ENCODE results near the gene TRAF5.
"Not testable (repeated sequence)": the region's sequence is repeated elsewhere in the genome, so short reads cannot be mapped to it uniquely, and the experiment has no call there.

The TRAF5 gene

DNA sequence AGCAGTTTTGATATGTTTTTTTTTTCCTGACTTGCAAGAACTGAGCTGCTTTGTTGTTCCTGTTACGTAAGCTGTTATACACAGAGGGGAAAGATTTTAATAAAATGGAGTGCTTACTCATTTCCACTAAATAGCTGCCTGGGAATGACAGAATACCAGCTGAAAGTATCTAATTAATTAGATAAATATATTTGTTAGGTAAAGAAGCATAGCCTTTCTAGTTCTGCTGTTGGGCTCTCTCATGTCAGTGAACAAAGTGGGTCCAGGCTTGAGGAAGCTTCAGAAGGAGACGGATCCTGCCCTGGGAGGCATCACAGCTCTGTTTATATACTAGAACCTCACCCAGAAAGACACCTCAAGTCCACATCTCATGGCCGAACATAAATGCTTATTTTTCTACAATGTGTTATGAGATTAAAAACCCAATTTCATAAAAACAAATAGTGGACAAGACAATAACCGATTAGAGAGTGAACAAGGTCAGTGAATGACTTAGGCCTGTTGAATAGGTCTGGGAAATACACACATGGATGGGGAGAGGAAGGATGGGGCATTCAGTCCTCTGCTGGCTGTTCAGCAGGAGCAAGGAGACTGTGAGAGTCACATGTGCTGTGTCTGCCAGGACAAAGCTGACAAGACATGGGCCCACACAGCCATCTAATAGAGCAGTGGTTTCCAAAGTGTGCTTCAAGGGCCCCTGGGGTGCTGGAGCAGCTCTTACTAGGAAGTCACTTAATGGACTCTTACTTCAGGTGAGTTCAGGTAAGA lies 20.6 kb downstream of the TRAF5 start:
- DNase-seq, result no peak

DNA sequence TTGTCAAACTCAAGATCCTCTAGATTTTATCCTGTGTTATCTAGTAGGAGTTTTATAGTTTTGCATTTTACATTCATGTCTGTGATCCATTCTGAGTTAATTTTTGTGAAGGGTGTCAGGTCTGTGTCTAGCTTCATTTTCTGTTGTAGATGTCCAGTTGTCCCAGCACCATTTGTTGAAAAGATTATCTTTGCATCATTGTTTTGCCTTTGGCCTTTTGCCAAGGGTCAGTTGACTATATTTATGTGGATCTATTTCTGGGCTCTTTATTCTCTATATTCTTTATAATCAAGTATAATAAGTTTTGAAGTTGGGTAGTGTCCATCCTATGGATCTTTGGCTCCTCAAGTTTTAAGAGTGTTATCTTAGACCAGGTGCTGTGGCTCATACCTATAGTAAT lies 21.9 kb downstream of the TRAF5 start:
- DNase-seq, result no peak

DNA sequence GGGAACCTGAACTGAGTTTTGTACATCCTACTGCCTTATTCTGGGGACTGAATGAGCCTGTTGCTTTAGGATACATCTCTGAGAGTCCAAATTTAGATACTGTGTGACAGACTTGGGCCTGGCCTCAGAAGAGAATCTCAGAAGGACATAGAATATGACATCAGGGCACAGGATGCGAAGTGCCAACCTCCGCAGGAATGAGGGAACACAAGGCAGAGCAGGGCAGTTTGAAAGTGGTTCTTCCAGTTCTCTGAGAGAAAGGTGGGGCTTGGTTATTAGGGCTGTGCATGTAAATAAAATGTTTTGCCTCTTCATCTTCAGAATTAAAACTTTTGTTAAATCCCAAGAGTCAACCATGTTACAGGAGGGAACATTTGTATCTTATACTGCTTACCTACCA lies 23.1 kb downstream of the TRAF5 start:
- DNase-seq, result no peak

DNA sequence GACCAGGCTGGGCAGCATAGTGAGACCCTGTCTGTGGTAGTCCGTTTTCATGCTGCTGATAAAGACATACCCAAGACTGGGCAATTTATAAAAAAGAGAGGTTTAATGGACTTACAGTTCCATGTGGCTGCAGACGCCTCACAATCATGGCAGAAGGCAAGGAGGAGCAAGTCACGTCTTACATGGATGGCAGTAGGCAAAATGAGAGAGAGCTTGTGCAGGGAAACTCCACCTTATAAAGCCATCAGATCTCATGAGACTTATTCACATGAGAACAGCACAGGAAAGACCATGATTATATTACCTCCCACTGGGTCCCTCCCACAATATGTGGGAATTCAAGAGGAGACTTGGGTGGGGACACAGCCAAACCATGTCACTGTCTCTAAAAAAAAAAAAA lies 25.4 kb downstream of the TRAF5 start:
- DNase-seq, result not testable (repeated sequence)

DNA sequence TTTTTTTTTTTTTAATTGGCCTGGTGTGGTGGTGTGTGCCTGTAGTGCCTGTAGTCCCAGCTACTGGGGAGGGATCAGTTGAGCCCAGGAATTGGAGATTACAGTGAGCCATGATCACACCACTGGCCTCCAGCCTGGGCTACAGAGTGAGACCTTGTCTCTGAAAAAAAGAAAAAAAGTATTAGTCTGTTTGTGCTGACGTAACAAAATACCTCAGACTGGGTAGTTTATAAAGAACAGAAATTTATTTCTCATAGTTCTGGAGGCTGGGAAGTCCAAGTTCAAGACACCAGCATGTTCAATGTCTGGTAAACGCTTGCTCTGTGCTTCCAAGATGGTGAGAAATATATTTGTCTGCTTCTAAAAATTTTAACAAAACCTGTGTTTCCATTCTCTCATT lies 25.8 kb downstream of the TRAF5 start:
- no peak for DNase-seq

DNA sequence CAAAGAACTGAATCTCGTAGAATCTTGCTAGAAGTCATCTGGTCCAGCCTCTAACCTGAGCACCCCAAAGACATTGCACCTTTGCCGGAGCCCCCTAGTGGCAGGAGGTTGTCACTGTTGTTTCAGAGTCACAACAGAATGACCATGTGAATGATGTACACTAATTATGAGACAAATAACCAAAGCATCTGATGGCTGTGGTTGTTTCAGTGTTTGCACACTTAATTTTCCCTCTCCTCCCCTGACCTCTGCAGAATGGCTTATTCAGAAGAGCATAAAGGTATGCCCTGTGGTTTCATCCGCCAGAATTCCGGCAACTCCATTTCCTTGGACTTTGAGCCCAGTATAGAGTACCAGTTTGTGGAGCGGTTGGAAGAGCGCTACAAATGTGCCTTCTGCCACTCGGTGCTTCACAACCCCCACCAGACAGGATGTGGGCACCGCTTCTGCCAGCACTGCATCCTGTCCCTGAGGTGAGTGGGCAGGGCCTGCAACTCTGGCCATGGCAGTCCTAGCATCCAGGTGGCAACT lies 26.4 kb downstream of the TRAF5 start:
- DNase-seq, result no peak

DNA sequence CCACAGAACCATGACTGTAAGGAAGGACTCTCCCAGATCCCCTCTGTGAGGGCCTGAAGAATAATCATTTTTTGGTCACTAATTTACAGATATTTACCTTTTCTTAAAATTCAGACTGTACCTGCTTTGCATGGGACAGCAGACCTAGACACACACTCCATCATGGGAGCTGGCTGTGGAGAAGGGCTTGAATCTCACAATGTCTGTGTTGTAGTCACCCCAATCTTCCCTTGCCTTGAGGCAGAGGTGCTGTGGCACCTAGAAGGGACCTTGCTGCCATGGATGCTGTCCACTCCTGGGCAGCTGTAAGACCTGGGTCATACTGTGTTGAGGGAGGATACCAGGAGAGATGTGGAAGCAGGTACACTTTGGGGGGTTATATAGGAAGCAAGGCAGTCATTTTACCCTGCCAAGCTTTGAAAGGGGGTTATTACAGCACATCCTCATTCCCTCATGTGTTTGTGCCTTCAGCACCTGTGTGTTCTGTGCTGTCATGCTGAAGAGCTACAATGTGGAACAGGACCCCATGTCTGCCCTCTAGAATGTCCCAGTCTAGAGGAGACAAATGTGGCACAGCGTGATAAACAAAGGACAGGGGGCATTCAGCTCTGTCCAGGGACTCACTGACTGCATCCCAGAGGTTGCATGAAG lies 27.1 kb downstream of the TRAF5 start:
- no peak for DNase-seq

DNA sequence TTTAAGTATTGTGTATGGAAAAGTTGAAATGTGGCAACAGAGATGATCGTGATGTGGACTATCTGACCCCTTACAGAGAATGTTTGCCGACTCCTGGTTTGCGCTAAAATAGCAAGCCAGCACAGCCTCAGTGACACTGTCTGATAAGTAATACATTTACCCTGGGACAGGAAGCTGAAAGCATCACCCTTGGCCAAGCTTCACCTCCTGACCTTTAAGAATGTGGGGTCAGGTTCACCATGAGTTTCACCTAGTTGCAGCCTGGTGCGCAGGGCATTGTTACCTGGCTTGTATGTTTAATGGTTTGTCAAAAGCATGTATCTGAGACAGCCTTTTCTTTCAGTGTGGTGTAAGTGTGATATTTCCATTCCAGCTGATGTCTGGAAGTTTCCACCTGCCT lies 29.2 kb downstream of the TRAF5 start:
- no peak for DNase-seq

DNA sequence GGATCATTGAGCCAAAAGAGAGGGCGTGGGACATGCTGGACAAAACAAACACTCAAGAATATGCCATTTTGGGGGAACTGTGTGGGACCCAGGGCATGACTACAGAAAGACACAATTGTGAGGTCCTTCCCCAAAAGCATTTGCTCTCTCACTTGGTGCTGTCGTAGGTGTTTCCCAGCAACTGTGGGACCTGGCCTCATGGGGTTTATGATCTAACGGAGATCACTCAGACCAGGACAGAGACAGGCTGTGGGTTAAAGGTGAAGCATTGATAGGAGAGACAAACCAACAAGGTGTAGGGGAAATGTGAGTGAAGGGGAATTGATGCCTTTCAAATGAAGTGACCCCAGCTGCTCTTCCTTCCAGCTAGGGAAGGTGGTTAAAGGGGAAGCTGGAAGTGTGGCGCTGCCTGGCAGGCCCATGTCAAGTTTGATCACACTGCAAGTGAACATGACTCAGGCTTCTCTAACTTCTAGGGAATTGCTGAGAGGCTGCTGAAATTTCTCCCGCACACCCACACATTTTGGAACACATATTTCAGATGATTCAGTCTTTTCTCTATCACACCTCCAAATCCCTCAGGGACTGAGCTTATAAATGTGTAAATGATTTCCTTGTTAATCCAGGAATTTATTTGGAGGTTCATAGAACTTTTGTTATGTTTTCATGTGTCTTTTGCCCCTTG lies 30.2 kb downstream of the TRAF5 start:
- DNase-seq, result no peak

DNA sequence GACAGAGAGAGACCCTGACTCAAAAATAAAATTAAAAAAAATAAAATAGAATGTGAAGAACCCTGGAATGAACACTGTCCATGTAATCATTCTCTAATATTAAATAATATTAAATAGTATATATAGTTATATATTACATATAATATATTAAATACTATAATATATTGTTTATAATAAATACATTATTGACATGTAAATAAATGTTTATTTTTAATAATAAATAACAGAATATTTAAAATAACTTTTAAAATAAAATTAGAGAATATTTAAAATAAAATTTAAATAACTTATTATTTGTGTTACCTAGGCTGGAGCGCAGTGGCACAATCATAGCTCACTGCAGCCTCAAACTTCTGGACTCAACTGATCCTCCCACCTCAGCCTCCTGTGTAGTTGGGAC lies 32.1 kb downstream of the TRAF5 start:
- DNase-seq, result no peak

DNA sequence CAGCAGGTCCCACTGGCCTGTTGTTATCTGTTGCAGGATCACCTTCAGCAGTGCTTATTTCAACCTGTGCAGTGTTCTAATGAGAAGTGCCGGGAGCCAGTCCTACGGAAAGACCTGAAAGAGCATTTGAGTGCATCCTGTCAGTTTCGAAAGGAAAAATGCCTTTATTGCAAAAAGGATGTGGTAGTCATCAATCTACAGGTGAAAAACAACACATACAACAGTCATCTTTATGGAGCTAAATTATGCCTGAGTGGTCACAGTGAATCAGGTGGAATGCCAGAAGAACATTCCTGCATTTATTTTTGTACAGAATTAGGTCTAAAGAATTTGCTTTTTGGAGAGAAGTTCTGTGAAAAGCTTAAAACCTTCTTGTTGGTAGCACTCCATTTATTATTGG lies 33.2 kb downstream of the TRAF5 start:
- DNase-seq, result no peak

DNA sequence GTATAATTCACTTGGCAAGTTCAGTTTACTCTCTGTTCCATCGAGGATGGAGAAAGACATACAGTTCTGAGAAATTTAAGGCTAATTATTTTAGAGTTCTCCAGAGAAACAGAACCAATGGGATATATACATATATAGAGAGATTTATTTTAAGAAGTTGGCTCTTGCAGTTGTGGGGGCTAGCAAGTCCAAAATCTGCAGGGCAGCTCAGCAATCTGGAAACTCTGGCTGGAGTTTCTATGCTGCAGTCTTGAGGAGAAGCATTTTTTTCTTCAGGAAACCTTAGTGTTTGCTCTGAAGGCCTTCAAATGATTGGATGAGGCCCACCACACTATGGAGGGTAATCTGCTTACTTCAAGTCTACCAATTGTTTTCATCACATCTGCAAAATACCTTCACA lies 34.6 kb downstream of the TRAF5 start:
- DNase-seq, result no peak

DNA sequence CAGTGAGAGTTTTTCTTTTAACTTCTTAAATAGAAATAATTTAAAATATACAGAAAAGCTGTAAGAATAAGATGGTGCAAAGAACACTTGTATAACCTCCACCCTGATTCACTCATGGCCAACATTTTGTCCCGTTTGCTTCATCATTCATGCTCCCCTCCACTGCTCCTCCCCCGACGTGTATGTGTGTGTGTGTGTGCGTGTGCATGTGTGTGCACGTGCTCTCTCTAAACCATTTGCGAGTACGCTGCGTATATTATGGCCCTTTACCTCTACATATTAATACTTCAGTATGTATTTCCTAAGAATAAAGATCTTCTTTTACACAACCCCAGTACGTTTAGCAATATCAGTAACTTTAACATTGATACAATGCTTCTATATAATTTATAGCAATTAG lies 43.0 kb downstream of the TRAF5 start:
- DNase-seq, result no peak

DNA sequence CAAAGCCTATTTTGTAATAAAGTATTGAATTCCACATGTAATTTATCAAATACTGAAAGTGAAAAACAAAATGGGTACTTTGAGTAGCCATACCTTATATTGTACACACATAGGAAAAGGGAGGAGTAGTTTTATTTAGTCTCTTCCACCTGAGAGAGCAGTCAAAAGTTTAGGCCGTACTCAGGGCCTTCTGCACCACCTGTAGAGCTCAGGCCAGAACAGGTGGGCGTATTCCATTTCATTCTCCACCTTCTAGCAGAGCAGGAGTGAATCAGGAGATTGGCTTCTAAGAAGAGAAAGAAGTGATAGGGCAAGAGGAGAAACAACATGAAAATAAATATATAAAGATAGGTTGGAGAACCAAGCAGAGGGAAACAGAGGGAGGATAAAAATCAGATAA lies 44.0 kb downstream of the TRAF5 start:
- DNase-seq, result no peak

DNA sequence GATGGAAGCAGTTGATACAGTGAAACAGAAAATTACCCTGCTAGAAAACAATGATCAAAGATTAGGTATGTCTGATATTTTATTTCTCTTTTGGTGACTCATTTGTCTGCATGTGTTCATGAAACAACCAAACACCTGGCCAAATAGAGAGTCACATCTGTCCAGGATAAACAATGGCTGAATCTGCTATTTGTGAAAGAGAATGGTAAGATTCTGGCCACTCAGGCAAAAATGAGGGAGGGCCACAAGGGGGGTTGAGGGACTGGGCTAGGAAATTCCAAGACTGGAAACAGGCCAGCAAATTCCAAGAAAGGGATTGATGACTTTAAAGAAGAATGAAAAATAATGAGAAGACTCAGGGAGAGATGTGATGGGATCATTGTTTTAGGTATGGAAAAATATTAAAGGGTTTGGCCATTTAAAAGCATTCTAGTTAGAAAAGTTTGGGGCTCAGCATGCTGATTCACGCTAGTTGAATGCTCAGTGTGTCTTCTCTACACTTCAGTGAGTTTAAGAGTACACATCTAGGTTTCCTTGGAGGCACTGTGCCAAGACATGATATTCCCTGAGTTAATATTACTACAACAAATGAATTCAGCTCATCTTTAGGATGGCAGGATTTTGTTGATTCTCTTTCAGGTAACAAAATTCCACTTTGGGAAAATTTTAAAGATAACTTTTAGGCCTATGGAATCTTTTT lies 44.9 kb downstream of the TRAF5 start:
- DNase-seq, result no peak

DNA sequence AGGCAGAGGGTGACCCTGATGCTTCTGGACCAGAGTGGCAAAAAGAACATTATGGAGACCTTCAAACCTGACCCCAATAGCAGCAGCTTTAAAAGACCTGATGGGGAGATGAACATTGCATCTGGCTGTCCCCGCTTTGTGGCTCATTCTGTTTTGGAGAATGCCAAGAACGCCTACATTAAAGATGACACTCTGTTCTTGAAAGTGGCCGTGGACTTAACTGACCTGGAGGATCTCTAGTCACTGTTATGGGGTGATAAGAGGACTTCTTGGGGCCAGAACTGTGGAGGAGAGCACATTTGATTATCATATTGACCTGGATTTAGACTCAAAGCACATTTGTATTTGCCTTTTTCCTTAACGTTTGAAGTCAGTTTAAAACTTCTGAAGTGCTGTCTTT lies 45.8 kb downstream of the TRAF5 start:
- no peak for DNase-seq

DNA sequence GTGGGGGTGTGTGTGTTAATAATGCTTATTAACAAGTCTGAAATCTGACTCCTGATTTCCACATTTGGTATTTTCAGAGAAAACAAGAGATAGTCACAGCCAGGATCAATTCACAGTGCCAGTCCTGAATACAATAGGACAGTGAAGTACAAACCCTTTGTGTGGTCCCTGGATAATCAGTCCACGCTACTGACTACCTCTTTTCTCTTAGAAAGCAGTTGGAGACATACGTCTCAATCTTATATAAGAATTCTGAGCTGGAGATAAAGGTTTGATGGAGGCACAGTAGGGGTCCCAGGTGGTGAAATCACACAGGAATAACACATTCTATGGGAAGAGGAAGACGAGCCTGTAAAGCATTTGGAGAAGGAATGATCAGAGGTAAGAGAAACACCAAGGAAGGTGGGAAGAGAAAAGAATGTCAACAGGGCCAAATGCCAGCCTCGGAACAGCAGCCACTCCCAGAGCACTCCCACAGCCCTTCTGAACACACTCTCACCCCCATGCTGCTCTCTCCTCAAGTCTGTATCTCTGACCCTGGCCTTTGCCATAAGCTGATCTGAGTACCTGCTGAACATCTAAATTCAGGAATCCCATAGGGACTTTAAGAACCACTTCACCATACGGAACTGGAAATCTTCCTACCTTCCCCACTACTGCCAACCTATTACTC lies 48.6 kb downstream of the TRAF5 start:
- DNase-seq, result no peak

DNA sequence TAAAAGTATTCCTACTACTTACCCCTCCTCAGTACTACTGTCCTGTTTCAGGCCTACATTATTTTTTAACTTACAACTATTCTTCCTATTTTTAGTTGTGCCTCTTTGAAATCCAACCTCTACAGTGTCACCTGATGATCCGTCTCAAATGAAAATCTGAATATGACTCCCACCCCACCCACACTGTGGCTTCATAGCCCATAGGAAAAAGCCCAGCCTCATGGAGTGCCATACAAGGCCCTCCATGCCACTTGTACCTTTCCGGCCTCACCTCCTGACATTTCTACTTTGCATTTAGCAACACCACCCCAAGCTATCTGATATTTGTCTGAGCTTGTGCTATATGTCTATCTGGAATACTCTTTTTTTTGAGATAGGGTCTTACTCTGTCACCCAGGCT lies 49.3 kb downstream of the TRAF5 start:
- no peak for DNase-seq

DNA sequence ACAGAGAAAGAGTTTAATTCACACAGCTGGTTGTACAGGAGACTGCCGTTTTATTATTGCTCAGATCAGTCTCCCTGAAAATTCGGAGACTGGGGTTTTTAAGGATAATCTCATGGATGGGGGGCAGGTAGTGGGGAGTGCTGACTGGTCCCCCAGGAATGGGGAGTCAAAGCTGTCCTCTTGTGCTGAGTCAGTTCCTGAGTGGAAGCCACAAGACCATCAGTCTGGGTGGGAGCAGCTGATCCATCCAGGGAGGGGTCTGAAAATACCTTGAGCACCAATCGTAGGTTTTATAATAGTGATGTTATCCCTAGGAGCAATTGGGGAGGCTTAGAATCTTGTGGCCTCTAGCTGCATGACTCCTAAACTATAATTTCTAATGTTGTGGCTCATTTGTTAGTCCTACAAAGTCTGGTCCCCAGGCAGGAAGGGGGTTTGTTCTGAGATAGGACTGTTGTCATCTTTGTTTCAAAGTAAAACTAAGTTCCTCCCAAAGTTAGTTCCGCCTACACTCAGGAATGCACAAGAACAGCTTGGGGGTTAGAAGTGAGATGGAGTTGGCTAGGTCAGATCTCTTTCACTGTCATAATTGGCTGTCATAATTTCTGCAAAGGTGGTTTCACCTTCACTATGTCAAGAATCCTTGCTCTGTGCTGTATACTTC lies 50.3 kb downstream of the TRAF5 start:
- DNase-seq, result no peak

DNA sequence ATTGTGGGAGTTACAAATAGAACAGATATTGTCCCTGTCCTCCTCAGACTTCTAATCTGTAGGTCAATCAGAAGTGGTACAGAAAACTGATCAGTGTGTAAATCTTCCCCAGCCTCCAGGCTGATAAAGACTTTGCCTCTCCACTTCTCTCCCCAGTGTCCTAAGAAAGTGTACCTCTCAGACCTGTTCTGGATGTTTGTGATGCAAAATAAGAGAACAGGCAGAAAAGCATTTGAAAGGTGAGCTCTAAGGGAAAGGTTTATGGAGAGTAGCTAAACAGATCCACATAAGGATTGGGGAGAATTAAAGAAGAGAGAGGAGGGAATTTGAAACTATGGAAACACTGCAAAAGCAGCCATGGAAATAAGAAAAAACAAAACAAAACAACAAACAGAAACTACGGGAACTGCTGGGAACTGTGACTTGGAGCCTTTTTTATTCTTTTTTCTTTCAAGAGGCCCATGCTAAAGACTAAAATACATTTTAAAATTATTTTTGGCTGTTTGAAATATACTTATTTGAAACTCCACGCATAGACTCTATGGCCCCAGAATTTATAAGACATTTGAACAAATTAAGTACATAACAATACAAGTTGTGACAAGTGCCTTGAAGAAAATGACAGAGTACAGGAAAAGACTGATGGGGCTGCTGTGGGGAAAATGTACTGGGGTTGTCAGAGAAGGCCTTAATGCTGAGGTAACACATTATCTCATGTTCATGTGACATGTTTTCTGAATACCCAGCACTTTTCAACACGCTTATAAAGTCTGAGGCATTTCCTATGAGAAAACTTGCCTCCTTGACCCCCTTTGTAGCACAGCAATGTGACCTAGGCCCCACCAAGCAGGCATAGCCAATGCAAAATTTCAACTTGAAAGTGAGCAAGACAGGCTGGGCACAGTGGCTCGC lies 51.2 kb downstream of the TRAF5 start:
- DNase-seq, result no peak

DNA sequence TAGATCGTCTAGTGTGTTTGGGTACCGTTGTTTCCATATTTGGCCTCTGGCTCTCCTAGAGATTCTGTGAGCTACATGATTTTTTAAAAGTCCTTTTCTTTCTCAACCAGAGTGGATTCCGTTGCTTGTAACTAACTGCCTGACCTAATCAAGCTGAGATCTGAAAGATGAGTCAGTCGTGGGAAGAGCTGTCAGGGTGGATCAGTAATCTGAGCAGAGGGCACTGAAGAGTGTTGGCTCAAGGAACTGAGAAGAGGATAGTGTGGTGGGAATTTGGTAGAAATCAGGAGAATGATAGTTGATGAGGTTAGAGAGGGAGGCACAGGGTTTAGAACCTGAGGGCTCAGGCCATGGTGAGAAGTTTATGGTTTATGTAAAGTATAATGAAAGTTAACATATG lies 52.2 kb downstream of the TRAF5 start:
- DNase-seq, result no peak
